ENCODE results near the gene BCAS4.
"Not testable (repeated sequence)": the region's sequence is repeated elsewhere in the genome, so short reads cannot be mapped to it uniquely, and the experiment has no call there.

DNA sequence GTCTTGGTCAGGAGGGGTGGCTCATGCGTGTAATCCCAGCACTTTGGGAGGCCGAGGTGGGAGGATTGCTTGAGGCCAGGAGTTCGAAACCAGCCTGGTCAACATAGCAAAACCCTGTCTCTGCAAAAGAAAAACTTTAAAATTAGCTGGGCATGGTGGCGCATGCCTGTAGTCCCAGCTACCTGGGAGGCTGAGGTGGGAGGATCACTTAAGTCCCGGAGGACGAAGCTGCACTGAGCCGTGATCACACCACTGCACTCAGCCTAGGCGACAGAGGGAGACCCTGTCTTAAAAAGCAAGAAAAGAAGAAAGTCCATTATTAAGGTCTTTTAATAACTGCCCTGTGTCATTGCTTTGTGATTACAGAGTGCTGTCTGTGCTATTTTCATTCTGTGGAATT lies 15.9 kb upstream of the BCAS4 start:
- TF ChIP-seq, protein P1, sequence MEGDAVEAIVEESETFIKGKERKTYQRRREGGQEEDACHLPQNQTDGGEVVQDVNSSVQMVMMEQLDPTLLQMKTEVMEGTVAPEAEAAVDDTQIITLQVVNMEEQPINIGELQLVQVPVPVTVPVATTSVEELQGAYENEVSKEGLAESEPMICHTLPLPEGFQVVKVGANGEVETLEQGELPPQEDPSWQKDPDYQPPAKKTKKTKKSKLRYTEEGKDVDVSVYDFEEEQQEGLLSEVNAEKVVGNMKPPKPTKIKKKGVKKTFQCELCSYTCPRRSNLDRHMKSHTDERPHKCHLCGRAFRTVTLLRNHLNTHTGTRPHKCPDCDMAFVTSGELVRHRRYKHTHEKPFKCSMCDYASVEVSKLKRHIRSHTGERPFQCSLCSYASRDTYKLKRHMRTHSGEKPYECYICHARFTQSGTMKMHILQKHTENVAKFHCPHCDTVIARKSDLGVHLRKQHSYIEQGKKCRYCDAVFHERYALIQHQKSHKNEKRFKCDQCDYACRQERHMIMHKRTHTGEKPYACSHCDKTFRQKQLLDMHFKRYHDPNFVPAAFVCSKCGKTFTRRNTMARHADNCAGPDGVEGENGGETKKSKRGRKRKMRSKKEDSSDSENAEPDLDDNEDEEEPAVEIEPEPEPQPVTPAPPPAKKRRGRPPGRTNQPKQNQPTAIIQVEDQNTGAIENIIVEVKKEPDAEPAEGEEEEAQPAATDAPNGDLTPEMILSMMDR (conservative IDR thresholded peaks at IDR 0.05 in 1 of 2, IDR thresholded peaks at IDR 0.05 in 1 of 2; ENCODE audit: extremely low read depth in 1 of 2, insufficient read depth in 1 of 2, low read depth in 1 of 2, low read length in 2 of 2) = not testable (repeated sequence)
- TF ChIP-seq EZH2 (IDR thresholded peaks at IDR 0.05; ENCODE audit: borderline replicate concordance, low read length) = not testable (repeated sequence)
